ENCODE measurements around the gene EEF2.
A peak's percentile ranks its signal among the peaks of the same experiment; 100 is the strongest.
"Not testable (repeated sequence)": the region's sequence is repeated elsewhere in the genome, so short reads cannot be mapped to it uniquely, and the experiment has no call there.

EEF2 gene

DNA sequence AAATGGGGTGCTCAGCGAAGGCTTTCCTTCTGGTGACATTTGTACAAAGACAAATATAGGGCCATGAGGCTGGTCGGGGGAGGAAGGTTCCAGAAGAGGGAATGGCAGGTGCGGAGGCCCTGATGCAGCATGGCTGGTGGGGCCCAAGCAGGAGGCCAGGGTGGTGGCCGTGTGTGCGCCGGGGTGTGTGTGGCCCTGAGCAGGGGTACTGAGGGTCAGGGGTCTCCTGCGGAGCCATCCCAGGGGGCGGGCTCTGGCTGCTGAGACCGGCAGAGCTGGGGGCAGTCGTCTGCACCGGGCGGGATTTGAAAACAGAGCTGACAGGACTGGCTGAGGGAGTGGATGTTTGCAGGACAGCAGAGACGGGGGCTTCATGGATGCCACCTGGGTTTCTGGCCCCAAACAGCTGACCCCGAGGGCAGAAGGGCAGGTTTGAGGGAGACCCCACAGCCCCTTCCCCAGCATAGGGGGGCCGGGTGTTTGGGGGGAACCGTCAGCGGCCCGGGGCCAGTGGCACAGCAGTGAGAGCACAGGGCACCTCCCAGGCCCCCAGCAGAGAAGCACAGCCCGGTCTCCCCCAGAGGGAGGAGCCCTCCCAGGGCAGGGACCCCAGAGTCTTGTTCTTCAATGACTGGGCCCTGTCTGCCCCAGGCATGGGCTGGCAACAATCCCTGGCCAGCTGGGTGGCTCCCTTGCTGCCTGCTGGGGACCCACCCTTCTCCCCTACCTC is 33.7 kb upstream of the EEF2 start:
- no peak for ATAC-seq
- Mint-ChIP-seq H3K4me3 (no peak overlapping the region), H3K27me3 (no peaks in the 10 kb centered on the region), H3K4me1 (peaks cover 3% of the 10 kb centered on the region), H3K27ac (no peak overlapping the region), H3K36me3 (ENCODE audit: low read depth) (peaks cover 7% of the 10 kb centered on the region), H3K9me3 (peaks cover 3% of the 10 kb centered on the region)
- no peak for DNase-seq

- Mint-ChIP-seq H3K27me3 (no peaks in the 10 kb centered on the region), H3K27ac (no peak overlapping the region), H3K4me1 (peaks cover 3% of the 10 kb centered on the region), H3K36me3 (ENCODE audit: low read depth) (peaks cover 7% of the 10 kb centered on the region), H3K9me3 (peaks cover 3% of the 10 kb centered on the region), H3K4me3 (no peak overlapping the region)
- no peak for ATAC-seq
- DNase-seq = no peak
Measured at GRCh38 chr19:4018140-4018613, 32.9 kb upstream of the EEF2 start.

DNA sequence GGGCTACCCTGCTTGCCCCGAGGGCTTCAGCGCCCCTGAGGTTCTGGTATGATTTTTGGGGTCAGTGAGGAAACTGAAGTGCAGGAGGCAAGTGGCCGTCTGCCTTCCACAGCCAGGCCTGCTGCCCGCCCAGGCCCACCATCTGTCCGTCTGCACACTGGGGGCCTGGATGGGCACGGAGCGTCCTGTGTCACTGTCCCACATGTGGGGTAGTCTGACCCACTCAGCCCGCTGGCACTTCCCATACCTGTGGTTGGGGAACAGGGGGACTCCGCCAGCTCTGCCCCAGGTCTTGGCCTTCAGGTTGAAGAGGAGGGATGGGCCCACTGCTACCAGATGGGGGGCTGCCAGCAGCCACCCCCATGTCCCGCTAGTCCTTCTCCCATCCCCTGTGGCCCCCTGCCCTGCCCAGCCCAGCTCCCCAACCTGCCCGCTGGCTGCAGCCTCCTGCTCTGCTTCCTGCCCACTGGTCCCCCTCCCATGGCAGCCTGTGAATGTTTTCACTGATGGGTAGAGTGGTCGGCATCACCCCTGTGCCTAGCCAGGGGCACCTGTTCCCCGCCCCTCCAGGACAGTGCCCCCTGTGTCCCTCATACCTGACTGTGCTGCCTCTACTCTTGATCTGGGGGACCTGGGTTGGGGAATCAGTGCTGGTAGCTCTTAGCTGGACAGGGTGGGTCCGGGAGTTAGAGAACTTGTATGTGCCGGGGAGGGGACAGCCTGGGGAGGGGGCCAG is 31.8 kb upstream of the EEF2 start:
- Mint-ChIP-seq H3K9me3 (peaks cover 2% of the 10 kb centered on the region), H3K27ac (no peak overlapping the region), H3K36me3 (ENCODE audit: low read depth) (peaks cover 6% of the 10 kb centered on the region), H3K4me3 (no peak overlapping the region), H3K27me3 (no peaks in the 10 kb centered on the region), H3K4me1 (peaks cover 5% of the 10 kb centered on the region)
- no peak for DNase-seq
- peak; percentile 16 for ATAC-seq

DNA sequence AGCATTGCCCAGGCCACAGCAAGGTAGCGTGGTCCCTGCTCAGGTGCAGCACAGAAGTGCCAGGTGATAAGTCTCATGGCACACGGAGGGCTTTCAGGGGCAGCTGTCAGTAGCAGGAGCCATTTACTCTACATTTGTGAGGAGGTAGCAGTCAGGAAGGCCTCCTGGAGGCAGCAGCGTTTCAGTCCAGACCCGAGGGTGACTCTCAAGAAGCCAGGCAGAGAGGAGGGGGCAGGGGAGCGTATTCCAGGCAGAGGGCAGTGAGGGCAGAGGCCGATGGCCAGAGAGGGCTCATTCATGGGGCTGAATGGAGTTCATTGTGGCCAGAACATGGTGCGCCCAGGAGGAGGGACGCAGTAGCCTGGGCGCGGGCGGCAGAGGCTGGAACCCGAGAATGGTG is 31.2 kb upstream of the EEF2 start:
- Mint-ChIP-seq H3K4me3 (no peak overlapping the region), H3K27ac (no peak overlapping the region)

GRCh38 chr19:4015705-4016402 is 30.6 kb upstream of the EEF2 start:
- ATAC-seq = no peak
- peaks cover 8% of the 10 kb centered on the region for H3K4me1 Mint-ChIP-seq
- peaks cover 4% of the 10 kb centered on the region for H3K36me3 Mint-ChIP-seq (ENCODE audit: low read depth)

More for the DNA sequence above, 31.2 kb upstream of the EEF2 start:
- Mint-ChIP-seq H3K4me1 (peaks cover 5% of the 10 kb centered on the region), H3K36me3 (ENCODE audit: low read depth) (peaks cover 4% of the 10 kb centered on the region), H3K27me3 (no peaks in the 10 kb centered on the region), H3K9me3 (no peaks in the 10 kb centered on the region)
- no peak for DNase-seq
- ATAC-seq = no peak

DNA sequence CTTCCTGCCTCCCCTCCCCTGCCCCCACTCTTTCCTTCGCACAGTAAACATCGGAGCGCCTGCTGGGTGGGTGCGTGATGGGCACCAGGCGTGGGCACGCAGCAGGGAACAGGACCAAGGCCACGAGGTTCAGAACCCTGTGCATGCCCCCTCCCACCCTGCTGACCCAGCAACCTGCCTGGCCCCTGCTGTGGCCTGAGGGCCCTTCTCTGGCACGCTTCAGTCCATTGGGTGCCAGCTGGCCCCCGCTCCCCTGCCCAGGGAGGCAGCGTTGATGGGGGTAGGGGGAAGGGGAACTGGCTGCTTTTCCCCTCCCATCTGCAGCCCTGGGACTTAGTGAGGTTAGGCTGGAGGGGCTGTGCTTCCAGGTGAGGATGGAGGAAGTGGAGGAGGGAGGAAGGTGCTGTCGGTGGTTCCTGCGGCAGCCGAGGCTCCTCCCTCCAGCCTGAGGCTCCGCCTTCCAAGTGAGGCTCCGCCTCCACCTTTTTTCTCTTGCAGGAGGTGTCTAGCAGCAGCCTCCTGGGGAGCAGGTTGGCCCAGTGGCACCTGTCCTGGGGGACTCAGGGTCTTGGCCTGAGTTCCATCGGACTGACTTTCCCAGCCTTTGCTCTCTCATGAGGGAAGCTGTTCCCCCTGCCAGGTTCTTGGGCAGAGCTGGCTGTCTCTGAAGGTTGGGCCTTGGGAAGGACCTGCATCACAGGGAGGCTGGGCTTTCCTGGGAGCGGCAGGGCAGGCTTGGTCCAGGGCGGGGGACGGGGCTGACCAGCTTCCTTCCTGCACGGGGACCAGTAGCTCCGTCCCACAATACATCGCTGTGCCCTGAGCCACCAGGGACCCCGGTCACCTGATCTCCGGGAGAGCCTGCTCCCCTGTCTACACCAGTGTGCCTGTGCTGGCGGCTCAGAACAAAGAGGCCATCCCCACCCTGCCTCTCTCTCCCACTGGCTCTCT is 29.6 kb upstream of the EEF2 start:
- DNase-seq (peak; percentile 48), ATAC-seq (no peak)
- H3K4me3 Mint-ChIP-seq = no peak overlapping the region
- H3K4me1 Mint-ChIP-seq = peaks cover 10% of the 10 kb centered on the region
- no peaks in the 10 kb centered on the region for H3K27me3 Mint-ChIP-seq
- H3K27ac Mint-ChIP-seq = no peak overlapping the region
- no peaks in the 10 kb centered on the region for H3K9me3 Mint-ChIP-seq
- H3K36me3 Mint-ChIP-seq (ENCODE audit: low read depth) = no peaks in the 10 kb centered on the region

More at GRCh38 chr19:4015705-4016402, 30.6 kb upstream of the EEF2 start:
- Mint-ChIP-seq H3K27me3 (no peaks in the 10 kb centered on the region), H3K27ac (no peak overlapping the region), H3K4me3 (no peak overlapping the region), H3K9me3 (no peaks in the 10 kb centered on the region)
- no peak for DNase-seq

- H3K4me1 Mint-ChIP-seq = peaks cover 17% of the 10 kb centered on the region
- no peaks in the 10 kb centered on the region for H3K27me3 Mint-ChIP-seq
- no peak overlapping the region for H3K27ac Mint-ChIP-seq
- no peak overlapping the region for H3K4me3 Mint-ChIP-seq
- H3K36me3 Mint-ChIP-seq (ENCODE audit: low read depth) = no peaks in the 10 kb centered on the region
- no peaks in the 10 kb centered on the region for H3K9me3 Mint-ChIP-seq
- ATAC-seq (no peak), DNase-seq (no peak)
Measured at GRCh38 chr19:4013886-4014540, 28.8 kb upstream of the EEF2 start.

GRCh38 chr19:4012975-4013634 is 27.8 kb upstream of the EEF2 start:
- DNase-seq = no peak
- Mint-ChIP-seq H3K9me3 (no peaks in the 10 kb centered on the region), H3K4me3 (no peak overlapping the region), H3K4me1 (peaks cover 25% of the 10 kb centered on the region), H3K27ac (no peak overlapping the region), H3K27me3 (no peaks in the 10 kb centered on the region), H3K36me3 (ENCODE audit: low read depth) (no peaks in the 10 kb centered on the region)
- no peak for ATAC-seq

- ATAC-seq (no peak), DNase-seq (no peak)
- peaks cover 25% of the 10 kb centered on the region for H3K4me1 Mint-ChIP-seq
- H3K9me3 Mint-ChIP-seq = no peaks in the 10 kb centered on the region
- no peaks in the 10 kb centered on the region for H3K27me3 Mint-ChIP-seq
- no peak overlapping the region for H3K4me3 Mint-ChIP-seq
- no peak overlapping the region for H3K27ac Mint-ChIP-seq
- H3K36me3 Mint-ChIP-seq (ENCODE audit: low read depth) = no peaks in the 10 kb centered on the region
Measured at GRCh38 chr19:4012092-4012974, 27.1 kb upstream of the EEF2 start.

GRCh38 chr19:4011430-4011829 is 26.2 kb upstream of the EEF2 start:
- H3K36me3 Mint-ChIP-seq (ENCODE audit: low read depth); ATAC-seq; H3K27ac Mint-ChIP-seq; H3K9me3 Mint-ChIP-seq; H3K27me3 Mint-ChIP-seq; DNase-seq; H3K4me3 Mint-ChIP-seq: not testable (repeated sequence)
- H3K4me1 Mint-ChIP-seq = peaks cover 24% of the 10 kb centered on the region

GRCh38 chr19:4010808-4011110 is 25.5 kb upstream of the EEF2 start:
- H3K27ac Mint-ChIP-seq = no peak overlapping the region
- H3K36me3 Mint-ChIP-seq (ENCODE audit: low read depth) = no peaks in the 10 kb centered on the region
- DNase-seq (no peak), ATAC-seq (no peak)
- no peak overlapping the region for H3K4me3 Mint-ChIP-seq
- H3K4me1 Mint-ChIP-seq = peaks cover 23% of the 10 kb centered on the region
- no peaks in the 10 kb centered on the region for H3K9me3 Mint-ChIP-seq
- H3K27me3 Mint-ChIP-seq = no peaks in the 10 kb centered on the region

- no peaks in the 10 kb centered on the region for H3K27me3 Mint-ChIP-seq
- peaks cover 23% of the 10 kb centered on the region for H3K4me1 Mint-ChIP-seq
- ATAC-seq (no peak), DNase-seq (no peak)
- no peaks in the 10 kb centered on the region for H3K36me3 Mint-ChIP-seq (ENCODE audit: low read depth)
- H3K9me3 Mint-ChIP-seq = no peaks in the 10 kb centered on the region
- H3K27ac Mint-ChIP-seq = no peak overlapping the region
- no peak overlapping the region for H3K4me3 Mint-ChIP-seq
Measured at GRCh38 chr19:4009990-4010807, 24.9 kb upstream of the EEF2 start.

All from activated naive CD8-positive, alpha-beta T cell treated with anti-CD3 and anti-CD28 coated beads, Interleukin-2, amount 50 U/mL, for 24 hours (primary cell).